Caki2 (cell line): ENCODE measurements around the gene CYP2F1. TPM values are rescaled to one million over a fixed set of nuclear protein-coding genes. Genes with fewer than 3 reads are reported as not detected.

Experiments used
- DNase-seq: peaks from one replicate; pipeline ENCODE4 v3.0.0-alpha.2; 2015; ENCODE audit warnings: low read depth
- in situ Hi-C: cut with HindIII; loops from 2 replicates; pipeline ENCODE4 v1.10.0; 2016; ENCODE audit warnings: low sequenced_read_pairs, low pct_unique_long_range_greater_than_20kb, mixed read lengths
- total RNA-seq: library from RNA; depleted of rRNA; stranded (reverse); fragments of >200 nt; shearing (Covaris generic); gene quantifications from 2 replicates; pipeline ENCODE4 v1.2.3, GENCODE V29; 2014; ENCODE audit warnings: low replicate concordance; rRNA removed

Gene CYP2F1
- total RNA-seq, 1 experiment from 2014 or later, result not detected

DNA sequence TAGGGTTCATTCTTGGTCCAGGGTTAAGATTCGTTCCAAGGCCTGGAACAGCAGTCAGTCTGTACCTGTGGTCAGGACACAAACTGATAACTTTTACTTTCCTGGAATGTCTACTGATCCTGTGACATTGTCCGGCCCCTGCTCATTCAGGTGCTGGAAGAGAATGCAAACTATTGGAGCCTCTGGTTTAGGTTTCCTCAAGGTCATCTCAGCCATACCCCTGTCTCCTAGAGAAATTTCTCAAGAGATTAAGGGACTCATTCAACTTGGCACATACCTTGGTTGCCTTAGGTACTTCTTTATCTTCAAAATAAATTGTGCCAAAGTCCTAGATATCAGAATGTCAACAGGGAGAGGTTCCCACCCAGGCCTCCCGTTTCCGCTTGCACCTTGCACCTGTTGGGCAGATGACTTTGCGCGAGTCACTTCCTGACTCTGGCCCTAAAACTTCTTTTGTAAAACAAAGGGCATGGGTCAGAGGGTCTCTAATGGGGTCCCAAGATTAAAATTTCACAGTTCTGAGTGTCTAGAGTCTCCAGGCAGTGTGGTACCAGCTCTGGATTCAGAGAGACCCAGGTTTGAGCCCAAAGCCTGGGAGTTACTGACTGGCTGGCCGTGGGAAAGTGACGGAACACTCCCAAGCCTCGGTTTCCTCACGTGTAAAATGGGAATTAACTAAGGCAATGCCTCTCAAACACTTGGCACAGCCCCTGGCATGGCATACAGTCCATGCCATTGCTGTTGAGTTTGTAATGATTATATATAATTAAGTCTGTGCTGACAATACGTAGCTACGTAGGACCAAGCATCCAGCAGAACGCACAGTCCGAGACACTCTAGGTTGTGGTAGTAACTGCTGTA is 52.9 kb downstream of the CYP2F1 start:
- in situ Hi-C loops, result no loop called here
- no peak for DNase-seq

DNA sequence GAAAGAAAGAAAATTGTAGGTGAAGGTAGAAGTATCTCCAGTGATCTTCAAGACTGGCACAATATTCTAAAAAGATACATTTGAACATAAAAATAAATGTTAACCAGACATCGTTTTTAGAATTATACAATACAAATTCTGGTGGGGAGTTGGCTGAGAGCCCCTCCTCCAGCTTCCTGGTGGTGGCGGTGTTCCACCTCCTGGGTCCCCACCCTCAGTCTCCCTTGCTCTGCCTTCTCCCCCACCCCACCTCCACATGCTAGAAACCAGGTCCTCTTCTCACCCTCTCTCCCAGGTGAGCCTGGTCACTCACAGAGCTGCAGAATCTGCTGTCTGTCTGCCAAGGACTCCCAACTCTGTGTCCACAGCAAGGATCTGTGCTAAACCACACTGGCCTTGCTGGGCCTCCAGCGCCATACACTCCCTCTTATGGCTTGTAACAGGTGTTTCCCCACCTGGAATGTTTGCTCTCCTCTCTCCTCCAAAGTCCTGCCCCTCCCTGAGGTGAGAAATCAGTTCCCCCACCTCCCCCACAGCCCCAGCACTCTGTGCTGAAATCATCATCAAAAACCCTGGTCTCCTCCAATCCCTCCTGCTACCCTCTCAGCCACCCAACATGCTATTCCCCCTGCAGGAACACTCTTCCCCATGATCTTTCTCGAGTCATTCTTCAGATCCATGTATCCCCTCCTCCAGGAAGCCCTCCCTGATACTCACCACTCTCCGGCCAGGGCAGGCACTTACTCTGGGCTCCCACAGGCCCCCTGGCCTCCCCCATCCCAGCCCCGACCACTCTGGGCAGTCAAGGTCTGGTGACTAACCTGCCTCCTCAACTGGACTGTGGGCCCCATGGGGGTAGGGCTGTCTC is 58.3 kb downstream of the CYP2F1 start:
- no peak for DNase-seq
- in situ Hi-C loops, result loop anchor here (10.0 kb wide), 1 partner anchor 102 kb away; no protein-coding TSS in a partner anchor

DNA sequence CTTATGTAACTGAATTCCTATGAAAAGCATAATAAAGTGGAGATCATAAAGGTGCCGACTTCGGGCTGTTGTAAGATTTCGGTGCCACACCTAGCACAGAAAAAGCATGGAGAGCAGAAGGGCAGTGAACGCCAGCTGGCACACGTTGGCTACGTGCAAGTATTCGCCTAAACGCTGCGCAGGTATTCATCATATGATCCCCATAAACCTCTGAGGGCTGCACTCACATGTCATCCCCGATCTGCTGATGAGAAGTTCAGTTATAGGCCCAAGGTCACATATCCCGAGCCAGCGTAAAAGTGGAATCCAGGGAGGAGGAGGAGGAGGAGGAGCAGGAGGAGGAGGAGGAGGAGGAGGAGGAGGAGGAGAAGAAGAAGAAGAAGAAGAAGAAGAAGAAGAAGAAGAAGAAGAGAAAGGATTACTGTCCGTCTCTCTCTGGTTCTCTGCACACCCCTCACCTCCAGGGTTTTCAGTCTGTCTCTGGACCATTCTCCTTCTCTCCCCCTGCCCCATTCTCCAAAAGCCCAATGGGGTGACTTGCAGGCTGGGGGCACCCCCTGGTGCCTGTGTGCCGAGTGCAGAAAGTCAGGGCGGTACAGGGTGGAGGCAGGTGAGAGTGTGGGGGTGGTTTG is 60.2 kb downstream of the CYP2F1 start:
- in situ Hi-C loops, result loop anchor here (10.0 kb wide), 1 partner anchor 100 kb away; no protein-coding TSS in a partner anchor
- no peak for DNase-seq

DNA sequence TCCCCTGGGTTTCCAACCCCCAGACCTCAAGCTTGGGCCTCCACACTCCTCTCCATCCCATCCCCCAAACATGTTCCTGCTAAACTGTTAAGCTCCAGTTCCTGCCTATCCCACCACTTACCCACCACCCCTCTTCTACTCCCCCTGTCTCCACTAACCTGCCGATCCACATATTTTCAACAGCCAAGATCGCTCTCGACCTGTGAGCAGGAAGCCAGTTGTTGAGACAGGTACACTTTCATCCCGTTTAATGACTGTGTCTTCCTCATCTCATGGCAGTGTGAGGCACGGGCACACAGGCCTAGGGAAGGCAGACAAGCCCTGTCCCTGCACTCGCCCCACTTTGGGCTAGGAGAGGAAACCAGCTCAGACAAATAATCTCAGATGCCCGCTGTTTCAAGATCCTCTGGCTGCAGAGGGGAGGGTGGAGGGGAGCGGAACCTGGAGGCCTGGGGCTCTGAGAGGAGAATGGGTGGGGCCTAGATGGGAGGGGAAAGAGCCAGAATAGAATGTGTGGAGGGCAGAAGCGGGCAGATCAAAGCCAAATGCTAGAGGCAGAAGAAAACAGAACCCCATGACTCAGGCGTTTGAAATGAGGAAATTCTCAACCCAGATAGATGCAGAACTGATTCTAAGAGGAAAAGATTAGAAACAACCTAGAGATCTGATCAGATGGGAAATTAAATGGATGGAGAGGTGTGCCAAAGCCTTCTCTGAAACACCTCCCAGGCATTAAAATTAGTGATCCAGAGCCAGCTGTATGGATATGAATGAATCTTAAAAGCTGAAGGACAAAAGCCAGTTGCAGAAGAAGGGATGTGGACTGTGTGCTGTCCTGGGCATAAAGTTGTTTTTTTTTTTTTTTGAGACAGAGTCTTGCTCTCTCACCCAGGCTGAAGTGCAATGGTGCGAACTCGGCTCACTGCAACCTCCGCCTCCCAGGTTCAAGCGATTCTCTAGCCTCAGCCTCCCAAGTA is 61.9 kb downstream of the CYP2F1 start:
- peak; percentile 95 for DNase-seq
- in situ Hi-C loops, result loop anchor here (10.0 kb wide), 1 partner anchor 99 kb away; no protein-coding TSS in a partner anchor

Other genes starting within 250 kb of the CYP2F1 start
- not detected in 2 replicates for gene CYP2A7, start 232.2 kb upstream of the CYP2F1 start, total RNA-seq
- gene CYP2B6, start 123.2 kb upstream of the CYP2F1 start, total RNA-seq, result not detected in 2 replicates
- not detected in 2 replicates for gene CYP2A13, start 26.0 kb upstream of the CYP2F1 start, total RNA-seq
- 10.6 and 40.2 TPM in 2 replicates for gene CYP2S1, start 78.8 kb downstream of the CYP2F1 start, total RNA-seq
- gene AXL, start 104.8 kb downstream of the CYP2F1 start, total RNA-seq, result 349 and 418 TPM in 2 replicates
- 136 and 137 TPM in 2 replicates for gene HNRNPUL1, start 149.9 kb downstream of the CYP2F1 start, total RNA-seq
- 14.5 and 16.3 TPM in 2 replicates for gene CCDC97, start 195.7 kb downstream of the CYP2F1 start, total RNA-seq
- 5.2 and 7.2 TPM in 2 replicates for gene TGFB1, start 239.5 kb downstream of the CYP2F1 start, total RNA-seq
- gene B9D2, start 249.7 kb downstream of the CYP2F1 start, total RNA-seq, result 15.1 and 35.0 TPM in 2 replicates